HG03469 (cell line): ENCODE results near the gene CEP295NL.
"Not testable (repeated sequence)": the region's sequence is repeated elsewhere in the genome, so short reads cannot be mapped to it uniquely, and the experiment has no call there.

Source experiments
- ATAC-seq: cut with Tn5 transposase; IDR thresholded peaks from one replicate; pipeline ENCODE4 v1.9.1; 2021; ENCODE audit warnings: mild to moderate bottlenecking, moderate library complexity, moderate number of reproducible peaks; ENCODE audit not compliant: unreplicated experiment

CEP295NL gene

DNA sequence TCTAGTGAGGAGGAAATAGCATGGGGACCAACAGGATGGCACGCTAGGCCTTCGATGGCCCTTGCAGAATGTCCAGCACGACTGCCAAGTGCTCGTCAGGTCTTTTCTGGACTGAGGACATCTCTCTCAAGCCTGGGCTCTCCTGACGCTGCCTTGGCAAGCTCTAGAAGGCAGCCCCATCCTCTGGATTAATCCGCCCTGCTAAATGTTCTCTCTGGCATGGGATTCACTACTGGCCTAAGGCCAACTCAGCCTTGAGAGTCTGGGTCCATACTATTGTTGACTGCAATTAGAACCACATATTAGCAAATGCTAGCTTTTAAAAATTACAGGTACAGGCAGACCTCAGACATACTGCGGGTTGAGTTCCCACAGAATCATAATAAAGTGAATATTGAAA lies 2.5 kb upstream of the CEP295NL start:
- ATAC-seq, result no peak

DNA sequence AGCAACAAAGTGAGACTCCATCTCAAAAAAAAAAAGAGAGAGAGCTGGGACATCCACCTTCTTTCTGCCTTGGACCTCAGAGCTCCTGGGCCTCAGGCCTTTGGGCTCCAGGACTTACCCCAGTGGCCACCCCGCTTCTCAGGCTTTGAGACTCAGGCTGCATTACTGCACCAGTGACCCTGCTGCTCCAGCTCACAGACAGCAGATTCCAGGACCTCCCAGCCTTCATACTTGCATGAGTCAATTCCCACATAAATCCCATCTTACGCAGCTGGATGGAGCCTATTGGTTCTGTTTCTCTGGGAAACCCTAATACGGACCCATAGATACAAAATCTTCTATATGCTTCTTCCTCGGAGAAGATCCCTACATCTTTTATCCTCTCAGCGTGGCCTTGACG lies 2.1 kb upstream of the CEP295NL start:
- no peak for ATAC-seq

DNA sequence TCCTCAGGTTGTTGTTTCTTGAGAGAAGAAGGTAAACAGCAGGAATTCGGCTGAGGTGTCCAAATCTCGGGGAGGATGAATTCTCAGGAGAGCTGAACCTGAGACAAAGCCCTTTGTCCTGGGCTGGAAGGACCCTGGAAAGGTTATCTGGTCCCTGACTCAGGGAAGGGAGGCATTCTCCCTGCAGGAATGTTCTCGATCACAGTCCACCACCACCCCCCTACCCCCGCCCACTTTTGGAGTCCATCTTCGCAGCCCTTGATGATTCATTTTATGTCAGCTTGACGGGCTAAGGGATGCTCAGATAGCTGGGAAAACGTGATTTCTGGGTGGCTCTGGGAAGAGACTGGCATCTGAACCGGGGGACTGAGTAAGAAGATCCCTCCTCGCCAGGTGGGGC lies 1.4 kb upstream of the CEP295NL start:
- no peak for ATAC-seq

DNA sequence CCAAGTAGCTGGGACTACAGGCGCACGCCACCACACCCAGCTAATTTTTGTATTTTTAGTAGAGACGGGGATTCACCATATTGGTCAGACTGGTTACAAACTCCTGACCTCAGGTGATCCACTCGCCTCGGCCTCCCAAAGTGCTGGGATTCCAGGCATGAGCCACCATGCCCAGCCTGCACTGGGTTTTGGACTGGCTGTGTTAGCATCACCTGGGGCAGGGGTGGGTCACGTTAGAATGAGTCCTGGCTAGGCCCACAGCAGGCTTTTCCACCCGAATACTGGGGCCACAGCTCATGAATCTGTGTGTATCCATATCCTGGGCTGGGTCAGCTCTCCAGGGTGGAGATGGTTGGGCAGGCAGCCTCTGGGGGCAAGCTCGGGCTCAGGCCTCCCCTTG lies 770 bp downstream of the CEP295NL start:
- ATAC-seq, result not testable (repeated sequence)

GRCh38 chr17:78901806-78902205 lies 1.2 kb downstream of the CEP295NL start:
- ATAC-seq, result no peak

DNA sequence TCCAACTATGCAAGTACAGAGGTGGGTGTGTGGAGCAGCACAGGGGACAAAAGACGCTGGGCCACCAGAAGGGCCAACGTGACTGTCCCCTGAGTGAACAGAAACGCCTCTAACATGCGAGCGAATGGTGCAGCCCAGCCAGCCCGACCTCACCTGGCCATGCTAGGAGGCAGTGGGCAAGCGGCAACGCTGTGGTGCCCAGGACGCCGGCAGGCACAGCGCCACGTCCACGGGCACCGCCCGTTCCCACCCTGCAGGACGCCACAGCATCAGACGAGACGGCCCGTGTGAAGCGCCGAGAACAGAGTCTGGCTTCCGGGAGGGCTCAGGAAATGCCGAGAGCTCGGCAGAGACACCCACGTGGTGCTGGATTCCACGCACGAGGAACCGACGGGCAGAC lies 2.2 kb downstream of the CEP295NL start:
- ATAC-seq, result no peak

GRCh38 chr17:78899361-78900260 lies 3.4 kb downstream of the CEP295NL start:
- ATAC-seq, result no peak

DNA sequence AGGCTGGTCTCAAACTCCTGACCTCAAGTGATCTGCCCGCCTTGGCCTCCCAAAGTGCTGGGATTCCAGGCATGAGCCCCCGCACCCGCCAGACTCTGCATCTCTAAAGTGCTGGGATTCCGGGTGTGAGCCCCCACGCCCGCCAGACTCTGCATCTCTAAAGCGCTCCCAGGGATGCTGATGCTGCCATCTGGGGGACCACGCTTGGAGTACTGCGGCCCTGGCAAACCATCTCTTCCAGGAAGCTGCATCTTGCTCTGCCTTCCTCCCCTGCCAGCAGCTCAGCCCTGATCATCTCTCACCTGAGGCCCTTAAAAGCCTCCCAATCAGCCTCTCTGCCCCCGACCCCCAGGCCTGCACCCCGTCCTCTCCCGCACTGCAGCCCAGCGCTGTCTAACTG lies 4.1 kb downstream of the CEP295NL start:
- ATAC-seq, result no peak

DNA sequence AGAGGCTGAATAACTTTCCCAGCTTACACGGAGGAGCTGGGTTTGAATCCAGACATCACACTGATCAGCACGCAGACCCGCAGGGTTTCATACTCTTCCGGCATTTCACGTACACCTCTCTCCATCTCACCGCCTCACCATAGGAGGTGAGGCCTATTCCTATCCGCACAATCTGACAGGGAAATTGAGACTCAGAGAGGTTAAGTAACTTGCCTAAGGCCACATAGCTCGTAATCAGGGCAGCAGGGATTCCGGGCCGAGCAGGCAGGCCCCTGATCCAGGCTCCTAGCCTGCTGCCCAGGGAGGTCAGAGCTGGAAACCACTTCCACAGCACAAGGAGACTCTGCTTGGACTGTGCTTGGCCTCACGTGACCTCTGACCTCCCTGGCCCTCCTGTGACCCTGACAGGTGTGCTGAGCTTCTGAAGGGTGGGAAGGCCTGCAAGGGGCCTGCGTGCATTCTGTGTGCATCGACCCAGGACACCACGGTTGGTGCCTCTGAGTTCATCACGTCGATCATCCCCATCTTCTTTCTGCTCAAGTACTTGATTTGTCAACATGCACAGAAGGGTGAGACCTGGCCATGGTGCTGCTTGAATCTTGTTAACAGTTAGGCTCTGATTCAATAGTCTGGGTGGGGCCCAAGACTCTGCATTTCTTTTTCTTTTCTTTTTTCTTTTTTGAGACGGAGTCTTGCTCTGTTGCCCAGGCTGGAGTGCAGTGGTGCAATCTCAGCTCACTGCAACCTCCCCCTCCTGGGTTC lies 4.7 kb downstream of the CEP295NL start:
- no peak for ATAC-seq

DNA sequence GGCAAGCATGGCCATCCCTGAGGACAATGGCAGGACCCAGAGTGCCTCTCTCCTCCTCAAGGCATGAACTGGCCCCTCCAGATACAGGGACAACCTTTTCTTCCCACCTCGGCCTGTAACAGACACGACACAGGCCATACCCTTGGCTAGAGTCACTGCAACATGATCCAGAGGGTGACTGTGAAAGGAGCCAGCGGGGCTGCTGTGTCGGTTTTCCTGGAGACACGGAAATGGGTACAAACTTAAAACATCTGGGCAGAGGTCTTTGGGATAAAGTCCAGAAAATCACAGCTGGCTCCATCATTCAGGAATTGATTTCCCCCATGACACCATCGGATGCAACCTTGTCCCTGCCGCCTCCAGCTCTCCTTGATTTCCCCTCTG lies 5.3 kb downstream of the CEP295NL start:
- ATAC-seq, result no peak

- ATAC-seq, result no peak
Observed at GRCh38 chr17:78896834-78897663, 6.0 kb downstream of the CEP295NL start.

GRCh38 chr17:78896091-78896833 lies 6.7 kb downstream of the CEP295NL start:
- ATAC-seq, result no peak

- no peak for ATAC-seq
Observed at GRCh38 chr17:78895322-78895721, 7.7 kb downstream of the CEP295NL start.

GRCh38 chr17:78893684-78894083 lies 9.3 kb downstream of the CEP295NL start:
- no peak for ATAC-seq

- no peak for ATAC-seq
Observed at GRCh38 chr17:78892936-78893379, 10.0 kb downstream of the CEP295NL start.

DNA sequence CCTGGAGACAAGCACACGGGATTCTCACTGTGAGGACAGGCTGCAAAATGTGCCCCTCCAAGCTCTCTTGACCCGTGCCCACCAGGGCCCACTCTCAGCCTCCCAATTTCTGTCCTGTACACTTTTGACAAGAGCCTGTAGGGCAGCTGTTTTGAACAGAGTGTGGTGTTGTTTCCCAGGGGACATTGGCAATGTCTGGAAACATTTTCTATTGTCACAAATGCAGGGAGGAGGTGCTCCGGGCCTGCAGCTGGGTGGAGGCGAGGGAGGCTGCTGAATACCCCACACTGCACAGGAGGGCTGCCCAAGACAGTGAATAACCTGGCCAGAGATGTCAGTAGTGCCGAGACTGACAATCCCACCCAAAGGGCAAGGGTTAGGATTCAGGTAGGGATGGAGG lies 10.5 kb downstream of the CEP295NL start:
- ATAC-seq, result no peak

- no peak for ATAC-seq
Observed at GRCh38 chr17:78892062-78892456, 10.9 kb downstream of the CEP295NL start.

DNA sequence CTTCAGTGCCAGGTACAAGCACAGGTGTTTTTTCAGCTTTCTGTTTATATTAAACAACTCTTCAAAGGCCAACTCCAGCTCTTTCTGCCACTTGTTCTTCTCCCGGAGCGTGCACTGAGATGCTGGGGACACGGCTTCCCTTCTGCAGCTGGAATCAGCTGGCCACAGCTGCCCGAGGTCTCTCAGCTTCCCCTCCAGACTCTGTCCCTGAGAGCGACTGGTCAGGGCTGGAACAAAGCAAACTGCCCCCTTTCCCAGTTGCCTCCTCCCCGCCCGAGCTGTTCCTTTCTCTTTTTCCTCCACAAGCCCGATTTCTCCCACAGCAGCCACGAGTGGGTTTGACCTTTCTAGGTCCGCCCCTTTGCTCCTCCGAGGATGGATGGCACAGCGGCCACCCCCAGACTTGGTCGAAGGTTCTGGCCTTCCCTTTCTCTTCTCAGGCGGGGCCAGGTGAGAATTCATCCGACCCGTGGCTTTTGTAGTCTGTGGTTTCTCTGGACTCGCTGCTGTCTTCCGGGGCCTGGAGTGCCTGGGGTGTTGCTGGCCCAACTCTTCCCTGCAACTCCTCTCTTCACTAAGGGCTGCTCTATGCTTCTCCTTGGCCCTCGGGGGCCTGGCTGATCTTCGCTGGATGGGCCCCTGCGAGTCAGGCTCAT lies 11.5 kb downstream of the CEP295NL start:
- no peak for ATAC-seq

DNA sequence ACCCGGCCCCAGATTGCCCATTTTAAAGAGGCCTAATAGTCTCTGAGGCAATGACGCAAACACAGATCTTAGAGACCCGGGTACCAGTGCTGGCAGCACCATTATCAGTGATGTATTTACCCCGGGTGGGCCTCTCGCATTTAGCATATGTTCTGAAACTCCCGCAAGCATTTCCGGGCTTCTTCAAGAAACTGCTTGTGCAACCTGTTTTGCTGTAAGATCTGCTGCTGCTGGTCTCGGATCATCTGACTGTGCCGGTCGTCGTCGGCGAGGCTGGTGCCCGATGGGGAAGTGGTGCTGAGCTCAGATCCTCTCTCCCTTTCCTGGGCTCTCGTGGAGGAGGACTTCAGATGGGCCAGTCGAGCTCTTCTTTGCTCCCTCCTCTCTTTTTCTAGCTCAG lies 12.5 kb downstream of the CEP295NL start:
- no peak for ATAC-seq

DNA sequence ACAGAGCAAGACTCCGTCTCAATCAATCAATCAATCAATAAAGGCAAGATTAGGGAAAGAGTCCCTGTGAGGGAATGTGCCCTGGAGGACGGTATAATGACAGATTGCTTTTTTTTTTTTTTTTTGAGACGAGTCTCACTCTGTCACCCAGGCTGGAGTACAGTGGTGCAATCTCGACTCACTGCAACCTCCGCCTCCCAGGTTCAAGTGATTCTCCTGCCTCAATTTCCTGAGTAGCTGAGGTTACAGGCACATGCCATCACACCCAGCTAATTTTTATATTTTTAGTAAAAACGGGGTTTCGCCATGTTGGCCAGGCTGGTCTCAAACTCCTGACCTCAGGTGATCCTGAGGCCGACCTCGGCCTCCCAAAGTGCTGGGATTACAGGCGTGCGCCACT lies 12.9 kb downstream of the CEP295NL start:
- not testable (repeated sequence) for ATAC-seq
